ENCODE measurements around the gene MORN5.

Gene MORN5

DNA sequence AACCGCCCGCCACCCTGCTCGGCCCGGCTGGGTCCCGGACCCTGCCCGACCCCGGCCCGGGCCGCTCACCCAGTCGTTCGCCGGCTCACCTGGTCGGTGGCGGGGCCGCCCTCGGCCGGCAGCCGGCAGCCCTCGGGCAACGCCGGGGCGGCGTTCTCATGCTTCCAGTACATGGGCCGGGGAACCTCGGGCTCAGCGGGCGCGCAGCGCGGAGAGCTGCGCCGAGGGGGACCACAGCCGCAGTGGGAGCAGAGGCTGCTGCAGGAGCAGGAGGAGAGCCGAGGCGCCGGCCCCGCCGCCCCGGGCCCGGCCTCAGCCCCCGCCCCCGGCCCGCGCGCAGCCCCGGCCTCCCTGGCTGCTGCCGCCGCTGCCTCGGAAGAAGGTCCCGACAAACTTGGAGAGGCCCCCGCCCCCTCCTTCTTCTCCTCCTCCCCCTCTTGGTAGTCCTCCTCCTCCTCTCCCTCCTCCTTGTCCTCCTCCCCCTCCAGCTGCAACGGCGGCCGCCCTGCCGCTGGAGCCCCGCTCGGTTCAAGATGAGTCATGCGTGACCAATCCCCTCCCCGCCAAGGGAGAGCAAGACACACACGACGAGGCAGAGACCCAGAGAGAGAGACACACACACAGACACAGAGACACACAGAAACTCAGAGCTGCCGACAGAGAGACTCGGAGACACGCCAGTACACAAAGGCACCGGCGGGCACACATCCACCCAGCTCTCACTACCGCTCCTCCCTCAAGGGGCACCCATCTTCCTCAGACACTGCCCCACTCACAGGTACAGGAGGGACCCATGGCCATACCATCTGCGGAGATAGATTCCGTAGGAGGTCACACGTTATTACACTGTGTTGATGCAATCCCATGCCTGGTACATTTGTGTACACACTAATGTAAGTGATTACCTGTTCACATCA, 69.1 kb downstream of the MORN5 start, which contains the start of gene LHX6:
Gene LHX6, minus strand, starts transcription at position 390 of the 917 bp plus-strand sequence. Its CDS starts 217 bp downstream, at position 173.
- TF ChIP-seq ZBTB7A (IDR thresholded peaks at IDR 0.05; ENCODE audit: low read depth) (no peak), FOXM1 (IDR thresholded peaks at IDR 0.05; ENCODE audit: borderline replicate concordance, low read depth) (no peak), REST (IDR thresholded peaks at IDR 0.05; ENCODE audit: low read depth) (no peak), YY1 (IDR thresholded peaks at IDR 0.05; ENCODE audit: low read depth) (no peak), RAD21 (IDR thresholded peaks at IDR 0.05; ENCODE audit: low read depth) (no peak), CEBPB (IDR thresholded peaks at IDR 0.05) (no peak), USF1 (IDR thresholded peaks at IDR 0.05) (no peak), TEAD4 (IDR thresholded peaks at IDR 0.05) (no peak), MAX (IDR thresholded peaks at IDR 0.05) (no peak), EP300 (IDR thresholded peaks at IDR 0.05; ENCODE audit: borderline replicate concordance) (no peak), TCF12 (IDR thresholded peaks at IDR 0.05; ENCODE audit: low read depth) (no peak; the same call in 1 of the 2 replicates), TAF1 (IDR thresholded peaks at IDR 0.05; ENCODE audit: low read depth) (no peak), CREB1 (IDR thresholded peaks at IDR 0.05; ENCODE audit: low read depth) (no peak), NFIC (IDR thresholded peaks at IDR 0.05) (no peak), EGR1 (IDR thresholded peaks at IDR 0.05) (no peak)

DNA sequence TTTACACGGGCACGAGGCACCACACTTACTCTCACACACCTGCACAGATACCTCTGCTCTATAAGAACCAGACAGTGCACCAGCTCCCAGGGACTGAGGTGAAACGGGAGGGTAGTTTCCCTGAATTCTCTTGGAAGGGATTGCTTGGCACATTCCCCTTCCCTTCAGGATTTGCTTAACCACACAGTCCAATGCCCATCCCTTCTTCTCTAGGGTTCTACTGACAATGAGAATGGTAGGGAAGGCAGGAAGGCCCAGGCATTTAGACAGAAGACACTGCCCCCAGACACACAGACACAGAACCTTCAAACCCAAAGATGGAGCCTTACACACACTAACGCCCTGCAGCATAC, 69.8 kb downstream of the MORN5 start:
- no peak for TF ChIP-seq CREB1 (IDR thresholded peaks at IDR 0.05; ENCODE audit: low read depth)

DNA sequence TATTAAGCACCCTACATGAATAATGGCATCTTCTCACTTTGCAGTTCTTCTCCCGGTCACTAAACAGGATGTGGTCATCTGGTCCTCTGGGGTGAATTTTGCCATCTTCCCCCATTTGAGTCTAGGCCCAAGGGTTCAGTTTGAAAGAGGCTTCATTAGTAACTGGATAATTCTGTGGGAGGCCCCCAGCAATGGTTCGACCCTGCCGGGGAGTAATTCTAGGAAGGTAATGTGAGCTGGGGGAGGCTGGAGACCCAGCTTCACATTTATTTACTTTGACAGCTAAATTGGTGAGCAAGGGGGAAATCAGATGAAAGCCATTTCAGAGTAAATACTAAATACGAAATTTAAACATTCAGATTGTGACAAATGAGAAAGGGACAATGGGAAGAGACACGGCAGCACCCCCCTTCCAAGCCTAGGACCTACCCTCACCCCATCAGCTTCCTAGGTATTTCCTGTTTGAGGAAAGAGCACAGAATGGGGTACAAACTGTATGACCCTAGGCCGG, 73.1 kb downstream of the MORN5 start:
- TF ChIP-seq NFIC (IDR thresholded peaks at IDR 0.05): no peak
- TF ChIP-seq TCF12 (IDR thresholded peaks at IDR 0.05; ENCODE audit: low read depth): no peak
- TF ChIP-seq USF1 (IDR thresholded peaks at IDR 0.05): no peak
- TF ChIP-seq CEBPB (IDR thresholded peaks at IDR 0.05): no peak
- no peak for TF ChIP-seq REST (IDR thresholded peaks at IDR 0.05; ENCODE audit: low read depth)

GRCh38 chr9:122234022-122234748, 74.5 kb downstream of the MORN5 start:
- no peak for TF ChIP-seq FOXM1 (IDR thresholded peaks at IDR 0.05; ENCODE audit: borderline replicate concordance, low read depth)
- no peak for TF ChIP-seq TEAD4 (IDR thresholded peaks at IDR 0.05)
- no peak for TF ChIP-seq RAD21 (IDR thresholded peaks at IDR 0.05; ENCODE audit: low read depth)
- no peak for TF ChIP-seq TAF1 (IDR thresholded peaks at IDR 0.05; ENCODE audit: low read depth)
- TF ChIP-seq USF1 (IDR thresholded peaks at IDR 0.05): no peak
- TF ChIP-seq EGR1 (IDR thresholded peaks at IDR 0.05): no peak
- TF ChIP-seq EP300 (IDR thresholded peaks at IDR 0.05; ENCODE audit: borderline replicate concordance): no peak
- no peak for TF ChIP-seq CEBPB (IDR thresholded peaks at IDR 0.05)
- no peak for TF ChIP-seq NFIC (IDR thresholded peaks at IDR 0.05)
- no peak for TF ChIP-seq MAX (IDR thresholded peaks at IDR 0.05)
- no peak for TF ChIP-seq CREB1 (IDR thresholded peaks at IDR 0.05; ENCODE audit: low read depth)
- no peak for TF ChIP-seq YY1 (IDR thresholded peaks at IDR 0.05; ENCODE audit: low read depth)
- TF ChIP-seq ZBTB7A (IDR thresholded peaks at IDR 0.05; ENCODE audit: low read depth): no peak
- TF ChIP-seq TCF12 (IDR thresholded peaks at IDR 0.05; ENCODE audit: low read depth): no peak
- no peak for TF ChIP-seq REST (IDR thresholded peaks at IDR 0.05; ENCODE audit: low read depth)
